Breast epithelium (tissue), 3 donors: ENCODE results near the gene SLC26A2.

ENCODE experiments used
- POLR2A ChIP-seq: fragments of 450-650 bp; IDR thresholded peaks from one replicate; pipeline ENCODE4 v1.6.1; 2016; ENCODE audit warnings: antibody characterized with exemption, mild to moderate bottlenecking, moderate library complexity
- POLR2AphosphoS5 ChIP-seq, 3 donors: sonication (generic); formaldehyde crosslinking; IDR thresholded peaks; one replicate each; pipeline ENCODE4 v1.6.1; 2017; ENCODE audit warnings: antibody characterized with exemption in 3 of 3
- TF ChIP-seq, protein P1 (sequence below), 3 donors: fragments of 450-650 bp; IDR thresholded peaks; one replicate each; pipeline ENCODE4 v1.5.1; 2016 to 2017; ENCODE audit warnings: antibody characterized with exemption in 3 of 3, mild to moderate bottlenecking in 3 of 3, moderate library complexity in 3 of 3

DNA sequence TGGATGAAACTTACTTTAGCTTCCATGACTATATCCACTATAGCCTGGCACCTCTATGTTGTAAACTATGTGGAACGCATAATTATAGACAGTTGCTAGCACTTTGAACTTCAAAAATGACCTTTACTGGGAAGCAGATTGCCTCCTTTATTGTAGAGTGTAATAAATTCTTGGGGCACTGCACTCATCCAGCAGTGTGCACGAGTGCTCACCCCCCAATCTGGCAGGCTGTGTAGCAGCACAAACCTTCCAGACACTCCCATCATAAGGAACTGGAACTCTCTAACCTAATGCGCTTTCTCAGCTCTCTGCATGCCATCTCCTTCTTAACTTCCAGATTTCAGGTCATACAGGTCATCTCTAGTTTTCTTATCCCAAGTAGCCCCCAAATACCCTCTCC lies 14.4 kb upstream of the SLC26A2 start:
- TF ChIP-seq, protein P1, sequence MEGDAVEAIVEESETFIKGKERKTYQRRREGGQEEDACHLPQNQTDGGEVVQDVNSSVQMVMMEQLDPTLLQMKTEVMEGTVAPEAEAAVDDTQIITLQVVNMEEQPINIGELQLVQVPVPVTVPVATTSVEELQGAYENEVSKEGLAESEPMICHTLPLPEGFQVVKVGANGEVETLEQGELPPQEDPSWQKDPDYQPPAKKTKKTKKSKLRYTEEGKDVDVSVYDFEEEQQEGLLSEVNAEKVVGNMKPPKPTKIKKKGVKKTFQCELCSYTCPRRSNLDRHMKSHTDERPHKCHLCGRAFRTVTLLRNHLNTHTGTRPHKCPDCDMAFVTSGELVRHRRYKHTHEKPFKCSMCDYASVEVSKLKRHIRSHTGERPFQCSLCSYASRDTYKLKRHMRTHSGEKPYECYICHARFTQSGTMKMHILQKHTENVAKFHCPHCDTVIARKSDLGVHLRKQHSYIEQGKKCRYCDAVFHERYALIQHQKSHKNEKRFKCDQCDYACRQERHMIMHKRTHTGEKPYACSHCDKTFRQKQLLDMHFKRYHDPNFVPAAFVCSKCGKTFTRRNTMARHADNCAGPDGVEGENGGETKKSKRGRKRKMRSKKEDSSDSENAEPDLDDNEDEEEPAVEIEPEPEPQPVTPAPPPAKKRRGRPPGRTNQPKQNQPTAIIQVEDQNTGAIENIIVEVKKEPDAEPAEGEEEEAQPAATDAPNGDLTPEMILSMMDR (IDR thresholded peaks at IDR 0.05) = no peak
- TF ChIP-seq POLR2A (no peak), POLR2AphosphoS5 (IDR thresholded peaks at IDR 0.05) (no peak)
